ENCODE data around the gene HSPBAP1.

Gene HSPBAP1

GRCh38 chr3:122785231-122785630 is 8.4 kb downstream of the HSPBAP1 start:
- TF ChIP-seq CTCF (IDR thresholded peaks at IDR 0.05; ENCODE audit: low read depth, low read length): no peak
- H3K4me3 ChIP-seq (ENCODE audit: low read depth, low read length): no peak overlapping the region

- H3K4me3 ChIP-seq (ENCODE audit: low read depth, low read length): no peak overlapping the region
- TF ChIP-seq CTCF (IDR thresholded peaks at IDR 0.05; ENCODE audit: low read depth, low read length): no peak
Observed at GRCh38 chr3:122784436-122784835, 9.2 kb downstream of the HSPBAP1 start.

- no peak for TF ChIP-seq CTCF (IDR thresholded peaks at IDR 0.05; ENCODE audit: low read depth, low read length)
- no peak overlapping the region for H3K4me3 ChIP-seq (ENCODE audit: low read depth, low read length)
Observed at GRCh38 chr3:122782804-122783203, 10.8 kb downstream of the HSPBAP1 start.

GRCh38 chr3:122777563-122777962 is 16.1 kb downstream of the HSPBAP1 start:
- TF ChIP-seq CTCF (IDR thresholded peaks at IDR 0.05; ENCODE audit: low read depth, low read length): no peak
- no peak overlapping the region for H3K4me3 ChIP-seq (ENCODE audit: low read depth, low read length)

- no peak for TF ChIP-seq CTCF (IDR thresholded peaks at IDR 0.05; ENCODE audit: low read depth, low read length)
- H3K4me3 ChIP-seq (ENCODE audit: low read depth, low read length): no peak overlapping the region
Observed at GRCh38 chr3:122776675-122777468, 16.8 kb downstream of the HSPBAP1 start.

GRCh38 chr3:122774564-122774963 is 19.1 kb downstream of the HSPBAP1 start:
- no peak overlapping the region for H3K4me3 ChIP-seq (ENCODE audit: low read depth, low read length)
- no peak for TF ChIP-seq CTCF (IDR thresholded peaks at IDR 0.05; ENCODE audit: low read depth, low read length)

- H3K4me3 ChIP-seq (ENCODE audit: low read depth, low read length): no peak overlapping the region
- TF ChIP-seq CTCF (IDR thresholded peaks at IDR 0.05; ENCODE audit: low read depth, low read length): no peak
Observed at GRCh38 chr3:122773944-122774509, 19.6 kb downstream of the HSPBAP1 start.

Measured in WI38 (cell line).